Measurements from ENCODE around the gene CHRNB1. TPM values are rescaled to one million over a fixed set of nuclear protein-coding genes. Genes with fewer than 3 reads are reported as not detected.

CHRNB1 gene
- total and polyA plus RNA-seq, 10 of the 15 experiments (the other 5 are each of a cell fraction or from before 2014, with no cell fraction given): 5.8 to 14.8 (median 11.3) TPM

DNA sequence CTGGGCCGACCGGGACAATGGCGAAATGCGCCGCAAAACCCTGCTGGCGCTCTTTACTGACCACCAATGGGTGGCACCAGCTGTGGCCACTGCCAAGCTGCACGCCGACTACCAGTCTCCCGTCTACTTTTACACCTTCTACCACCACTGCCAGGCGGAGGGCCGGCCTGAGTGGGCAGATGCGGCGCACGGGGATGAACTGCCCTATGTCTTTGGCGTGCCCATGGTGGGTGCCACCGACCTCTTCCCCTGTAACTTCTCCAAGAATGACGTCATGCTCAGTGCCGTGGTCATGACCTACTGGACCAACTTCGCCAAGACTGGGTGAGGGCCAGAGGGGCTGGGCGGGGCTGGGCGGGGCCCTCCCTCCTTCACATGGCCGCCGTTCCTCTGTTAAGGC lies 29.1 kb upstream of the CHRNB1 start (continued):
- TF ChIP-seq SUZ12 (IDR thresholded peaks at IDR 0.05; ENCODE audit: unreplicated experiment) (no peak), NR2C1 (IDR thresholded peaks at IDR 0.05) (no peak), JUNB (IDR thresholded peaks at IDR 0.05) (no peak), NRF1 (conservative IDR thresholded peaks at IDR 0.05; ENCODE audit: low read depth, low read length) (no peak), EGR1 (IDR thresholded peaks at IDR 0.05; ENCODE audit: borderline replicate concordance in 1 of 2, low read depth in 2 of 2, low read length in 2 of 2) (no peak), YY1 (IDR thresholded peaks at IDR 0.05; ENCODE audit: low read depth, low read length) (no peak)

DNA sequence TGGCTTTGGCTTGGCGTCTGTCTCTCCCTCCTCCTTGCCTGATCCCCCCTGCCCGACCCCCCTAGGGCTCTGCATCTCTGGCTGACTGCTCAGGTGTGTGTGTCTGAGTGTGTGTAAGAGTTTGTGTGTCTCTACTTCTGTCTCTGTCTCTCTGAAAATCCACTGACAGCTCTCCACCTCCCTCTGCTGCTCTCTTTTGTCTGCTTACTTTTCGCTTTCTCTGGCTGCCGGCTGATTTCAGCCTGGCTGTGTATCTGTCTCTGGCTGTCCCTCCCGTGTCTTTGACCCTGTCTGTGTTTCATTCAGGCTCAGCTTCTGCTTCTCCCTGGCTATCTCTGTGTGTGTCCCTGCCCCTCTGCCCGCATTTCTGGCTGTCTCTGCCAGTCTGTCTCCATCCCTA lies 28.5 kb upstream of the CHRNB1 start:
- CTCF ChIA-PET: no interaction called here

More for the DNA sequence above, 28.5 kb upstream of the CHRNB1 start:
- Histone ChIP-seq H2AFZ (ENCODE audit: control insufficient read depth, low read depth, low read length) (no peak overlapping the region), H3K4me3 (no peak overlapping the region), H3K4me2 (ENCODE audit: control insufficient read depth, insufficient read depth) (no peak overlapping the region), H3K27ac (ENCODE audit: control insufficient read depth, insufficient read depth) (no peak overlapping the region), H3K79me2 (ENCODE audit: control insufficient read depth, insufficient read depth, low read length) (no peaks in the 10 kb centered on the region), H3K4me1 (ENCODE audit: control insufficient read depth, insufficient read depth, low read length) (no peaks in the 10 kb centered on the region), H3K9me3 (replicated peaks; ENCODE audit: control insufficient read depth, insufficient read depth, low read length) (no peaks in the 10 kb centered on the region), H3K9ac (ENCODE audit: control insufficient read depth, insufficient read depth, low read length) (no peak overlapping the region), H3K36me3 (ENCODE audit: control insufficient read depth in 2 of 2, insufficient read depth in 2 of 2, low read length in 1 of 2) (no peaks in the 10 kb centered on the region), H3K27me3 (replicated peaks in 1 of 2; ENCODE audit: control insufficient read depth in 2 of 2, insufficient read depth in 2 of 2, low read length in 1 of 2) (no peaks in the 10 kb centered on the region; a peak in 2 of 4 replicates), H4K20me1 (ENCODE audit: control insufficient read depth, insufficient read depth) (no peaks in the 10 kb centered on the region)
- DNase-seq (ENCODE audit: low read depth, low spot score) (no peak), ATAC-seq (no peak), FAIRE-seq (no peak)
- TF ChIP-seq, protein P1, sequence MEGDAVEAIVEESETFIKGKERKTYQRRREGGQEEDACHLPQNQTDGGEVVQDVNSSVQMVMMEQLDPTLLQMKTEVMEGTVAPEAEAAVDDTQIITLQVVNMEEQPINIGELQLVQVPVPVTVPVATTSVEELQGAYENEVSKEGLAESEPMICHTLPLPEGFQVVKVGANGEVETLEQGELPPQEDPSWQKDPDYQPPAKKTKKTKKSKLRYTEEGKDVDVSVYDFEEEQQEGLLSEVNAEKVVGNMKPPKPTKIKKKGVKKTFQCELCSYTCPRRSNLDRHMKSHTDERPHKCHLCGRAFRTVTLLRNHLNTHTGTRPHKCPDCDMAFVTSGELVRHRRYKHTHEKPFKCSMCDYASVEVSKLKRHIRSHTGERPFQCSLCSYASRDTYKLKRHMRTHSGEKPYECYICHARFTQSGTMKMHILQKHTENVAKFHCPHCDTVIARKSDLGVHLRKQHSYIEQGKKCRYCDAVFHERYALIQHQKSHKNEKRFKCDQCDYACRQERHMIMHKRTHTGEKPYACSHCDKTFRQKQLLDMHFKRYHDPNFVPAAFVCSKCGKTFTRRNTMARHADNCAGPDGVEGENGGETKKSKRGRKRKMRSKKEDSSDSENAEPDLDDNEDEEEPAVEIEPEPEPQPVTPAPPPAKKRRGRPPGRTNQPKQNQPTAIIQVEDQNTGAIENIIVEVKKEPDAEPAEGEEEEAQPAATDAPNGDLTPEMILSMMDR (IDR thresholded peaks at IDR 0.05 in 2 of 3, conservative IDR thresholded peaks at IDR 0.05 in 1 of 3; ENCODE audit: control insufficient read depth in 2 of 3, extremely low read depth in 1 of 3, insufficient read depth in 1 of 3, low read depth in 3 of 3, low read length in 3 of 3): peak in 1 of 3 experiments; percentile 18; a peak in 2 of 6 replicates
- TF ChIP-seq FOXK2 (IDR thresholded peaks at IDR 0.05): no peak
- ChIA-PET POLR2A (no interaction called here), RAD21 (ENCODE audit: unreplicated experiment) (interaction anchor here (0.6 kb wide), 1 partner anchor 57 kb away, joined by 3 read pairs; no protein-coding TSS in a partner anchor), SMC1A (ENCODE audit: uncharacterized antibody, unreplicated experiment) (no interaction called here)
- WGBS (ENCODE audit: insufficient coverage, insufficient replicate concordance, low lambda C conversion rate, missing lambda C conversion rate): 26% methylated on average over 6 of the region's 6 CpGs
- no TSS peak for BruUV-seq (replicated peaks)
- intact Hi-C loops (cut with micrococcal nuclease; ENCODE audit: unreplicated experiment): no loop called here
- in situ Hi-C loops (cut with MboI): no loop called here

Measured in GM12878 (cell line).